IMR-90 (cell line): ENCODE results near the gene INPP5A. TPM values are rescaled to one million over a fixed set of nuclear protein-coding genes. Genes with fewer than 3 reads are reported as not detected.

Experiments used
- ATAC-seq: fragments of 200-7000 bp; cut with Tn5 transposase; 2 replicates; pipeline ENCODE4 v1.9.1; 2020; ENCODE audit warnings: low read depth, mild to moderate bottlenecking, moderate library complexity
- BruUV-seq: library from RNA; stranded (reverse); fragments of 400-500 nt; replicated peaks from 2 replicates; lab custom pipeline; 2021; lab: Mats Ljungman, UMichigan
- CTCF ChIA-PET: fragments of 300-600 bp; formaldehyde crosslinking; extraction: SDS; loops from one replicate; lab custom pipeline; 2021; ENCODE audit warnings: antibody characterized with exemption; lab: Yijun Ruan, JAX
- POLR2A ChIA-PET: fragments of 300-600 bp; sonication (Branson Sonifier 250); formaldehyde crosslinking; loops from one replicate; lab custom pipeline; 2022; ENCODE audit warnings: antibody characterized with exemption; ENCODE audit not compliant: unreplicated experiment; lab: Charles Lee
- DNase-seq: peaks from one replicate; pipeline ENCODE4 v3.0.0; 2013
- H2AFZ ChIP-seq: replicated peaks from 2 replicates; pipeline ENCODE3; 2013; ENCODE audit warnings: low read length, mild to moderate bottlenecking; ENCODE audit not compliant: poor library complexity
- H2AK5ac ChIP-seq: 2 replicates; pipeline ENCODE4 v1.6.1; 2013; ENCODE audit warnings: low read depth, low read length, inconsistent platforms
- H2AK9ac ChIP-seq: replicated peaks from 2 replicates; pipeline ENCODE3; 2013; ENCODE audit warnings: mild to moderate bottlenecking, low read depth, low read length, moderate library complexity; ENCODE audit not compliant: poor library complexity
- H2BK120ac ChIP-seq: 2 replicates; pipeline ENCODE4 v1.6.1; 2013; ENCODE audit warnings: low read depth, low read length, inconsistent platforms
- H2BK15ac ChIP-seq: 3 replicates; pipeline ENCODE4 v1.6.1; 2013; ENCODE audit warnings: low read depth, low read length, inconsistent platforms
- H2BK20ac ChIP-seq: 2 replicates; pipeline ENCODE4 v1.6.1; 2013; ENCODE audit warnings: low read depth, mild to moderate bottlenecking, inconsistent platforms, low read length, moderate library complexity
- H2BK5ac ChIP-seq: 2 replicates; pipeline ENCODE4 v1.6.1; 2013; ENCODE audit warnings: mild to moderate bottlenecking, low read depth, low read length, inconsistent platforms; ENCODE audit not compliant: poor library complexity, severe bottlenecking
- H3K14ac ChIP-seq: replicated peaks from 2 replicates; pipeline ENCODE4 v1.6.1; 2013; ENCODE audit warnings: low read depth, low read length, inconsistent platforms
- H3K18ac ChIP-seq: 2 replicates; pipeline ENCODE4 v1.6.1; 2013; ENCODE audit warnings: low read depth, low read length, control low read depth
- H3K23ac ChIP-seq: 2 replicates; pipeline ENCODE4 v1.6.1; 2013; ENCODE audit warnings: low read depth, low read length, inconsistent platforms
- H3K27ac ChIP-seq: 2 replicates; pipeline ENCODE4 v1.5.1; 2013; ENCODE audit warnings: mild to moderate bottlenecking, control low read depth, low read length; ENCODE audit not compliant: insufficient read depth
- H3K27me3 ChIP-seq: 2 replicates; pipeline ENCODE4 v1.6.1; 2013; ENCODE audit warnings: low read length; ENCODE audit not compliant: control insufficient read depth, insufficient read depth
- H3K36me3 ChIP-seq: 2 replicates; pipeline ENCODE4 v1.6.1; 2013; ENCODE audit warnings: low read length, mixed read lengths; ENCODE audit not compliant: control insufficient read depth, insufficient read depth
- H3K4ac ChIP-seq: 2 replicates; pipeline ENCODE4 v1.6.1; 2013; ENCODE audit warnings: low read depth, low read length, inconsistent platforms
- H3K4me1 ChIP-seq: 2 replicates; pipeline ENCODE4 v1.6.1; 2013; ENCODE audit warnings: low read length, mixed read lengths; ENCODE audit not compliant: control insufficient read depth, insufficient read depth
- H3K4me2 ChIP-seq: 2 replicates; pipeline ENCODE4 v1.6.1; 2013; ENCODE audit warnings: low read depth, mild to moderate bottlenecking, control low read depth, low read length, moderate library complexity
- H3K4me3 ChIP-seq: 2 replicates; pipeline ENCODE4 v1.5.1; 2013; ENCODE audit warnings: low read depth, mild to moderate bottlenecking, control low read depth, low read length, moderate library complexity; ENCODE audit not compliant: insufficient read depth
- H3K56ac ChIP-seq: 2 replicates; pipeline ENCODE4 v1.6.1; 2013; ENCODE audit warnings: low read length, inconsistent platforms; ENCODE audit not compliant: insufficient read depth; ENCODE audit errors: extremely low read depth
- H3K79me1 ChIP-seq, 2 experiments: 2 replicates each; pipeline ENCODE4 v1.6.1; 2013; ENCODE audit warnings: low read length in 2 of 2, inconsistent platforms in 1 of 2, low read depth in 1 of 2
- H3K9ac ChIP-seq: 2 replicates; pipeline ENCODE4 v1.6.1; 2013; ENCODE audit warnings: low read depth, low read length, control low read depth
- H3K9me1 ChIP-seq: 2 replicates; pipeline ENCODE4 v1.6.1; 2013; ENCODE audit warnings: low read length, inconsistent platforms; ENCODE audit not compliant: insufficient read depth
- H3K9me3 ChIP-seq: 2 replicates; pipeline ENCODE4 v1.6.1; 2013; ENCODE audit warnings: low read length; ENCODE audit not compliant: control insufficient read depth, insufficient read depth
- H4K20me1 ChIP-seq: 2 replicates; pipeline ENCODE4 v1.6.1; 2013; ENCODE audit warnings: low read length, inconsistent platforms; ENCODE audit not compliant: insufficient read depth
- H4K5ac ChIP-seq: 2 replicates; pipeline ENCODE4 v1.6.1; 2013; ENCODE audit warnings: mild to moderate bottlenecking, low read depth, low read length, control low read depth
- H4K8ac ChIP-seq, 2 experiments: 2 replicates each; pipeline ENCODE4 v1.6.1; 2013; ENCODE audit warnings: low read depth in 2 of 2, low read length in 2 of 2, control low read depth in 1 of 2, inconsistent platforms in 1 of 2
- H4K91ac ChIP-seq: 2 replicates; pipeline ENCODE4 v1.6.1; 2013; ENCODE audit warnings: low read depth, low read length, inconsistent platforms; ENCODE audit not compliant: insufficient read depth
- BHLHE40 ChIP-seq: fragments of 150-350 bp; IDR thresholded peaks from 2 replicates; pipeline ENCODE4 v1.6.1; 2016; ENCODE audit warnings: mild to moderate bottlenecking, low read depth, low read length
- CEBPB ChIP-seq: IDR thresholded peaks from 2 replicates; pipeline ENCODE4 v1.6.1; 2012; ENCODE audit warnings: low read depth, low read length, improper control_type of control experiment
- CHD1 ChIP-seq: IDR thresholded peaks from 2 replicates; pipeline ENCODE4 v1.6.1; 2012; ENCODE audit warnings: low read depth, low read length, improper control_type of control experiment
- CTCF ChIP-seq: conservative IDR thresholded peaks from 2 replicates; pipeline ENCODE4 v1.5.1; 2012; ENCODE audit warnings: mild to moderate bottlenecking, low read depth, low read length, improper control_type of control experiment
- ELK1 ChIP-seq: fragments of 150-350 bp; IDR thresholded peaks from 2 replicates; pipeline ENCODE4 v1.6.1; 2016; ENCODE audit warnings: low read depth, mild to moderate bottlenecking, low read length, moderate library complexity, borderline replicate concordance
- FOS ChIP-seq: fragments of 150-350 bp; IDR thresholded peaks from 2 replicates; pipeline ENCODE4 v1.6.1; 2016; ENCODE audit warnings: low read depth, low read length
- MAFK ChIP-seq: IDR thresholded peaks from 2 replicates; pipeline ENCODE4 v1.6.1; 2012; ENCODE audit warnings: low read depth, low read length, improper control_type of control experiment
- MAZ ChIP-seq: IDR thresholded peaks from 2 replicates; pipeline ENCODE4 v1.6.1; 2012; ENCODE audit warnings: low read depth, mild to moderate bottlenecking, low read length, improper control_type of control experiment, moderate library complexity, borderline replicate concordance
- MXI1 ChIP-seq: IDR thresholded peaks from 2 replicates; pipeline ENCODE4 v1.6.1; 2012; ENCODE audit warnings: low read depth, mild to moderate bottlenecking, low read length, moderate library complexity, borderline replicate concordance
- NFE2L2 ChIP-seq: fragments of 150-350 bp; IDR thresholded peaks from 2 replicates; pipeline ENCODE4 v1.6.1; 2016; ENCODE audit warnings: low read depth, mild to moderate bottlenecking, low read length
- POLR2A ChIP-seq: IDR thresholded peaks from 2 replicates; pipeline ENCODE4 v1.6.1; 2012; ENCODE audit warnings: mild to moderate bottlenecking, low read depth, low read length
- RAD21 ChIP-seq: IDR thresholded peaks from 2 replicates; pipeline ENCODE4 v1.6.1; 2012; ENCODE audit warnings: low read length, improper control_type of control experiment
- RCOR1 ChIP-seq: IDR thresholded peaks from 2 replicates; pipeline ENCODE4 v1.6.1; 2012; ENCODE audit warnings: mild to moderate bottlenecking, low read length, improper control_type of control experiment; ENCODE audit not compliant: insufficient replicate concordance
- RFX5 ChIP-seq: IDR thresholded peaks from 2 replicates; pipeline ENCODE4 v1.8.0; 2012; ENCODE audit warnings: low read depth, mild to moderate bottlenecking, low read length, moderate library complexity
- SMC3 ChIP-seq: fragments of 150-350 bp; IDR thresholded peaks from 2 replicates; pipeline ENCODE4 v1.6.1; 2016; ENCODE audit warnings: low read depth, mild to moderate bottlenecking, antibody characterized with exemption, low read length, moderate library complexity
- USF2 ChIP-seq: fragments of 150-350 bp; IDR thresholded peaks from 2 replicates; pipeline ENCODE4 v1.6.1; 2017; ENCODE audit warnings: mild to moderate bottlenecking, antibody characterized with exemption, low read length, low read depth
- WGBS, 2 experiments: methylation state at CpG; one replicate each; pipeline versions ENCODE4 v1.1.5 to v1.1.7; 2013; ENCODE audit warnings: missing lambda C conversion rate in 2 of 2; ENCODE audit not compliant: insufficient read length in 1 of 2; ENCODE audit errors: extremely low coverage in 2 of 2; 5-methylcytosine and 5-hydroxymethylcytosine counted together
- dilution Hi-C: fragments of 300-500 bp; cut with HindIII; formaldehyde crosslinking; loops from one replicate; pipeline ENCODE4 v1.14.3; 2018; ENCODE audit warnings: low sequenced_read_pairs; ENCODE audit not compliant: unreplicated experiment
- in situ Hi-C: fragments of 300-500 bp; cut with MboI; formaldehyde crosslinking; loops from 3 replicates; pipeline ENCODE4 v1.14.3; 2019; ENCODE audit warnings: low sequenced_read_pairs, inconsistent platforms, mixed read lengths
- intact Hi-C: fragments of 100-400 bp; cut with micrococcal nuclease; formaldehyde crosslinking; loops from 2 replicates; pipeline ENCODE4 v1.10.0; 2022
- polyA plus RNA-seq, 3 experiments: library from polyadenylated mRNA; depleted of rRNA; stranded (reverse); fragments of >200 nt; gene quantifications; 2 replicates each; pipeline ENCODE4 v1.2.3, GENCODE V29; 2012; ENCODE audit warnings: low replicate concordance in 1 of 3
- total RNA-seq: library from RNA; depleted of rRNA; stranded (reverse); fragments of >200 nt; gene quantifications from 2 replicates; pipeline ENCODE4 v1.2.3, GENCODE V29; 2012

The INPP5A gene
- total and polyA plus RNA-seq, 2 of the 4 experiments (the other 2 are of a cell fraction): 21.4 to 36.7 TPM

- H3K14ac ChIP-seq: no peak overlapping the region
- H3K27me3 ChIP-seq: no peaks in the 10 kb centered on the region
- H4K5ac ChIP-seq: no peak overlapping the region
- ChIA-PET CTCF (no interaction called here), POLR2A (no interaction called here)
- H2BK20ac ChIP-seq: no peak overlapping the region
- no peak for DNase-seq
- no peak overlapping the region for H3K23ac ChIP-seq
- no peak overlapping the region for H3K4me2 ChIP-seq
- no peak overlapping the region for H2BK120ac ChIP-seq
- no peak overlapping the region for H2AK9ac ChIP-seq
- no peak overlapping the region for H4K8ac ChIP-seq
- H2BK15ac ChIP-seq: no peak overlapping the region
- WGBS, 2 experiments: 97% methylated on average over 6 of the region's 16 CpGs; no CpG with 5 or more reads in 1 of the 2 experiments
- H2AFZ ChIP-seq: no peak overlapping the region
- no peak overlapping the region for H3K4me3 ChIP-seq
- ATAC-seq: no peak
- H3K9ac ChIP-seq: no peak overlapping the region
- H3K56ac ChIP-seq: no peak overlapping the region
- H3K4ac ChIP-seq: no peak overlapping the region
- dilution Hi-C loops: no loop called here
- no peak for TF ChIP-seq RCOR1
- TF ChIP-seq MAFK: no peak
- TF ChIP-seq BHLHE40: no peak
- no peak for TF ChIP-seq MAZ
- TF ChIP-seq USF2: no peak
- no peak for TF ChIP-seq MXI1
- TF ChIP-seq SMC3: no peak
- no peak for TF ChIP-seq CHD1
- no peak for TF ChIP-seq POLR2A
- TF ChIP-seq FOS: no peak
- TF ChIP-seq RAD21: no peak
- no peak for TF ChIP-seq CEBPB
- no peak for TF ChIP-seq NFE2L2
- TF ChIP-seq CTCF: no peak
- no peak for TF ChIP-seq RFX5
- TF ChIP-seq ELK1: no peak
- H2AK5ac ChIP-seq: no peak overlapping the region
- no peaks in the 10 kb centered on the region; the same call in 1 of the 2 replicates for H4K20me1 ChIP-seq
- H3K4me1 ChIP-seq: peaks cover 7% of the 10 kb centered on the region
- no peak overlapping the region for H3K18ac ChIP-seq
- no peak overlapping the region for H3K27ac ChIP-seq
- intact Hi-C loops: no loop called here
- no peak overlapping the region for H4K91ac ChIP-seq
- H3K79me1 ChIP-seq: peaks cover 0 to 2% of the 10 kb centered on the region in 2 experiments; a peak in 1 of 4 replicates
- in situ Hi-C loops: no loop called here
- no peaks in the 10 kb centered on the region for H3K9me3 ChIP-seq
- no peaks in the 10 kb centered on the region; the same call in 1 of the 2 replicates for H3K9me1 ChIP-seq
- peaks cover 5% of the 10 kb centered on the region for H3K36me3 ChIP-seq
- BruUV-seq: no TSS peak
- H2BK5ac ChIP-seq: no peak overlapping the region
These were observed 187.6 kb downstream of the INPP5A start for GRCh38 chr10:132725202-132725601.
